Spleen (tissue), 11 donors: ENCODE data around the gene ACOXL. TPM values are rescaled to one million over a fixed set of nuclear protein-coding genes. Genes with fewer than 3 reads are reported as not detected.

Source experiments
- DNase-seq: peaks from one replicate; pipeline ENCODE4 v3.0.0-alpha.2; 2020
- H3K27ac ChIP-seq, 8 donors: fragments of 200-600 bp; sonication (generic) in 7 of 8; 1 replicate in 4 of 8; 2 replicates in 4 of 8; pipeline versions ENCODE4 v1.5.0 to v1.8.0; 2016 to 2021; ENCODE audit warnings: inconsistent platforms in 4 of 8, mild to moderate bottlenecking in 4 of 8, moderate library complexity in 1 of 8
- H3K27me3 ChIP-seq, 7 donors: fragments of 200-600 bp; sonication (generic) in 6 of 7; replicated peaks in 1 of 7; 1 replicate in 4 of 7; 2 replicates in 3 of 7; pipeline versions ENCODE4 v1.5.0 to v1.8.0; 2016 to 2021; ENCODE audit warnings: inconsistent platforms in 3 of 7, mild to moderate bottlenecking in 1 of 7
- H3K36me3 ChIP-seq, 6 donors: fragments of 200-600 bp; sonication (generic) in 5 of 6; 1 replicate in 4 of 6; 2 replicates in 2 of 6; pipeline versions ENCODE4 v1.5.0 to v1.8.0; 2016 to 2021; ENCODE audit warnings: inconsistent platforms in 2 of 6
- H3K4me1 ChIP-seq, 6 donors: fragments of 200-600 bp; sonication (generic) in 5 of 6; 1 replicate in 3 of 6; 2 replicates in 3 of 6; pipeline versions ENCODE4 v1.5.0 to v1.8.0; 2016 to 2021; ENCODE audit warnings: inconsistent platforms in 3 of 6
- H3K4me3 ChIP-seq, 8 donors: fragments of 200-600 bp; sonication (generic) in 7 of 8; 1 replicate in 4 of 8; 2 replicates in 4 of 8; pipeline versions ENCODE4 v1.5.0 to v1.8.0; 2016 to 2021; ENCODE audit warnings: inconsistent platforms in 4 of 8, mild to moderate bottlenecking in 4 of 8, moderate library complexity in 2 of 8
- H3K9me3 ChIP-seq, 8 donors: fragments of 200-600 bp; sonication (generic) in 7 of 8; 1 replicate in 4 of 8; 2 replicates in 4 of 8; pipeline versions ENCODE4 v1.5.0 to v1.8.0; 2016 to 2021; ENCODE audit warnings: inconsistent platforms in 4 of 8
- POLR2A ChIP-seq, 3 donors: fragments of 450-650 bp; IDR thresholded peaks; one replicate each; pipeline ENCODE4 v1.5.1; 2017; ENCODE audit warnings: antibody characterized with exemption in 3 of 3, mild to moderate bottlenecking in 1 of 3
- POLR2AphosphoS5 ChIP-seq, 3 donors: sonication (generic); formaldehyde crosslinking; IDR thresholded peaks; one replicate each; pipeline ENCODE4 v1.5.1; 2017; ENCODE audit warnings: antibody characterized with exemption in 3 of 3
- WGBS, 5 donors: extraction: QIAGEN DNeasy Blood & Tissue Kit in 3 of 5; methylation state at CpG; one replicate each; pipeline versions ENCODE4 v1.1.5 to v1.1.7; 2013 to 2018; 5-methylcytosine and 5-hydroxymethylcytosine counted together
- intact Hi-C: fragments of 100-400 bp; cut with DNase I; formaldehyde crosslinking; loops from one replicate; pipeline ENCODE4 v1.15.0; 2023; ENCODE audit warnings: low total_unique reads
- polyA plus RNA-seq, 3 donors: library from polyadenylated mRNA; stranded (reverse); fragments of 200-250 nt; gene quantifications; one replicate each; pipeline ENCODE4 v1.2.1, GENCODE V29; 2013
- total RNA-seq, 7 donors: library from RNA; depleted of rRNA in 3 of 7; stranded (reverse); fragments of >200 nt in 3 of 7; fragmentation: NEBNext Ultra II Directional in 4 of 7; extraction: Animal tissue kit (Norgen Biotek cat#: 25700) in 4 of 7; gene quantifications; one replicate each; pipeline versions ENCODE4 v1.1.0 to v1.2.1, GENCODE V29; 2016 to 2021
- TF ChIP-seq, protein P1 (sequence below), 11 experiments: fragments of 200-600 bp in 7 of 11; fragments of 450-650 bp in 4 of 11; sonication (generic) in 4 of 11; IDR thresholded peaks in 8 of 11; conservative IDR thresholded peaks in 3 of 11; 1 replicate in 7 of 11; 2 replicates in 4 of 11; pipeline versions ENCODE4 v1.4.0 to v1.8.0; 2016 to 2021; ENCODE audit warnings: antibody characterized with exemption in 11 of 11, inconsistent platforms in 4 of 11, mild to moderate bottlenecking in 1 of 11
- donor health status: healthy with polysubstance abuse.
- donor health status: DM: no; HTN: no; CAD: no; lungs with moderate emphysema.
- donor health status: DM: no; HTN: no; CAD: no.
- donor health status: Bipolar disorder and iron deficiency.
- donor health status: healthy.
- donor health status: DM: no; HTN: no; CAD: no.
- donor health status: DM: yes; HTN: yes; CAD: no.

ACOXL gene
- total and polyA plus RNA-seq, 10 donors, result 0.04 to 1.0 (median 0.66) TPM

DNA sequence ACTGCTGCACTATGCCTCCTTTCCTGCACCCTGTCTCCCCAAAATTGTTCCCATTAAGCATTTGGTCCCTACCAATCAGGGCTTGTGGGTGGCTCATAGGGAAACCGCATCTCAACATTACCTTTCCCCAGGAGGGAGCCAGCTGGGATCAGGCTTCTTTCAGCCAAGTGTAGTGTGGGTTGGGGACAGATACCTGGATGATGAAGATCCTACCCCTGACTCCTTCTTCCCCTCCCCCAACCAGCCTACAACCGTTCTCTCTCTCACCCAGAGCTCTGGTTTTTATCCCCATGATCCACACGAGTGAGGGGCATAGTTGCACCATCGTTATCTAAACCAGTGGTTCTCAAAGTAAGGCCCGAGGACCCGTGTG lies 40.0 kb downstream of the ACOXL start:
- Histone ChIP-seq H3K27me3 (peaks cover 0 to 44% (median 0%) of the 10 kb centered on the region in 7 donors), H3K36me3 (no peaks in the 10 kb centered on the region), H3K27ac (no peak overlapping the region), H3K4me3 (no peak overlapping the region), H3K9me3 (no peaks in the 10 kb centered on the region), H3K4me1 (no peaks in the 10 kb centered on the region)
- TF ChIP-seq, protein P1, sequence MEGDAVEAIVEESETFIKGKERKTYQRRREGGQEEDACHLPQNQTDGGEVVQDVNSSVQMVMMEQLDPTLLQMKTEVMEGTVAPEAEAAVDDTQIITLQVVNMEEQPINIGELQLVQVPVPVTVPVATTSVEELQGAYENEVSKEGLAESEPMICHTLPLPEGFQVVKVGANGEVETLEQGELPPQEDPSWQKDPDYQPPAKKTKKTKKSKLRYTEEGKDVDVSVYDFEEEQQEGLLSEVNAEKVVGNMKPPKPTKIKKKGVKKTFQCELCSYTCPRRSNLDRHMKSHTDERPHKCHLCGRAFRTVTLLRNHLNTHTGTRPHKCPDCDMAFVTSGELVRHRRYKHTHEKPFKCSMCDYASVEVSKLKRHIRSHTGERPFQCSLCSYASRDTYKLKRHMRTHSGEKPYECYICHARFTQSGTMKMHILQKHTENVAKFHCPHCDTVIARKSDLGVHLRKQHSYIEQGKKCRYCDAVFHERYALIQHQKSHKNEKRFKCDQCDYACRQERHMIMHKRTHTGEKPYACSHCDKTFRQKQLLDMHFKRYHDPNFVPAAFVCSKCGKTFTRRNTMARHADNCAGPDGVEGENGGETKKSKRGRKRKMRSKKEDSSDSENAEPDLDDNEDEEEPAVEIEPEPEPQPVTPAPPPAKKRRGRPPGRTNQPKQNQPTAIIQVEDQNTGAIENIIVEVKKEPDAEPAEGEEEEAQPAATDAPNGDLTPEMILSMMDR (IDR thresholded peaks at IDR 0.05 in 8 of 11, conservative IDR thresholded peaks at IDR 0.05 in 3 of 11), result no peak
- TF ChIP-seq POLR2AphosphoS5 (IDR thresholded peaks at IDR 0.05) (no peak), POLR2A (IDR thresholded peaks at IDR 0.05) (no peak)
- DNase-seq, result no peak
- intact Hi-C loops, result no loop called here
- 65 to 78% (median 75%) methylated on average over 6 of the region's 6 CpGs for WGBS, 5 donors

GRCh38 chr2:110773401-110773921 lies 41.1 kb downstream of the ACOXL start:
- Histone ChIP-seq H3K4me3 (no peak overlapping the region), H3K9me3 (no peaks in the 10 kb centered on the region), H3K4me1 (no peaks in the 10 kb centered on the region), H3K27me3 (peaks cover 0 to 42% (median 0%) of the 10 kb centered on the region in 7 donors), H3K36me3 (no peaks in the 10 kb centered on the region), H3K27ac (no peak overlapping the region)
- intact Hi-C loops, result no loop called here
- 68 to 82% (median 76%) methylated on average over 2 to 6 of the region's 6 CpGs for WGBS, 5 donors
- TF ChIP-seq POLR2A (IDR thresholded peaks at IDR 0.05) (no peak), POLR2AphosphoS5 (IDR thresholded peaks at IDR 0.05) (no peak)
- TF ChIP-seq, protein P1 (IDR thresholded peaks at IDR 0.05 in 8 of 11, conservative IDR thresholded peaks at IDR 0.05 in 3 of 11), result no peak
- DNase-seq, result no peak

DNA sequence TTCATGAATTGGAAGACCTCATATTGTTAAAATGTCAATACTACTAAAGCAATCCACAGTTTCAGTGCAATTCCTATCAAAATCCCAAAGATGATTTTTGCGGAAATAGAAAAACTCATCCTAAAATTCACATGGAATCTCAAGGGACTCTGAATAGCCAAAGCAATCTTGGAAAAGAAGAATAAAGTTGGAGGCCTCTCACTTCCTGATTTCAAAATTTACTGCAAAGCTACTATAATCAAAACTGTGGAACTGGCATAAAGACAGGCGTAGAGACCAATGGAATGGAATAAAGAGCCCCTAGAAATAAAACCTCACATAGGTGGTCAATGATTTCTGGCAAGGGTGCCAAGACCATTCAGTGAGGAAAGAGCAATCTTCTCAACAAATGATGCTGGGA lies 42.3 kb downstream of the ACOXL start:
- intact Hi-C loops, result no loop called here
- no peaks in the 10 kb centered on the region for H3K36me3 ChIP-seq
- H3K9me3 ChIP-seq, result no peaks in the 10 kb centered on the region
- TF ChIP-seq, protein P1 (IDR thresholded peaks at IDR 0.05 in 8 of 11, conservative IDR thresholded peaks at IDR 0.05 in 3 of 11), result no peak
- TF ChIP-seq POLR2A (IDR thresholded peaks at IDR 0.05) (no peak), POLR2AphosphoS5 (IDR thresholded peaks at IDR 0.05) (no peak)
- no peak overlapping the region for H3K4me3 ChIP-seq
- no peaks in the 10 kb centered on the region for H3K4me1 ChIP-seq
- DNase-seq, result no peak
- 90 to 93% (median 92%) methylated on average over 2 of the region's 2 CpGs for WGBS, 5 donors
- H3K27me3 ChIP-seq, result peaks cover 0 to 43% (median 0%) of the 10 kb centered on the region in 7 donors
- H3K27ac ChIP-seq, result no peak overlapping the region

GRCh38 chr2:110777531-110778311 lies 45.3 kb downstream of the ACOXL start:
- Histone ChIP-seq H3K36me3 (no peaks in the 10 kb centered on the region), H3K27ac (no peak overlapping the region), H3K4me1 (no peaks in the 10 kb centered on the region), H3K9me3 (no peaks in the 10 kb centered on the region), H3K4me3 (no peak overlapping the region), H3K27me3 (peaks cover 0 to 36% (median 0%) of the 10 kb centered on the region in 7 donors)
- DNase-seq, result no peak
- TF ChIP-seq POLR2A (IDR thresholded peaks at IDR 0.05), result no peak
- TF ChIP-seq POLR2AphosphoS5 (IDR thresholded peaks at IDR 0.05), result no peak
- TF ChIP-seq, protein P1 (IDR thresholded peaks at IDR 0.05 in 8 of 11, conservative IDR thresholded peaks at IDR 0.05 in 3 of 11), result no peak
- intact Hi-C loops, result no loop called here
- WGBS, 5 donors, result 78 to 88% (median 85%) methylated on average over 12 of the region's 12 CpGs
